OCI-LY1 (cell line): ENCODE data around the gene OR7A10.

Experiments used
- H2AFZ ChIP-seq: fragments of 200-600 bp; sonication (generic), shearing (Covaris generic); 2 replicates; pipeline ENCODE4 v1.6.0; 2014; ENCODE audit warnings: antibody characterized with exemption, mild to moderate bottlenecking, low read length
- H3F3A ChIP-seq: fragments of 200-600 bp; sonication (generic), shearing (Covaris generic); 2 replicates; pipeline ENCODE4 v1.6.0; 2014; ENCODE audit warnings: mild to moderate bottlenecking, antibody characterized with exemption, low read length, moderate library complexity; ENCODE audit not compliant: insufficient read depth
- H3K27ac ChIP-seq: fragments of 200-600 bp; sonication (generic); 2 replicates; pipeline ENCODE4 v1.5.1; 2014; ENCODE audit warnings: low read length, mixed run types, mild to moderate bottlenecking, low read depth; ENCODE audit not compliant: poor library complexity, severe bottlenecking
- H3K27me3 ChIP-seq: fragments of 200-600 bp; sonication (generic); 2 replicates; pipeline ENCODE4 v1.6.0; 2014; ENCODE audit warnings: antibody characterized with exemption, mild to moderate bottlenecking, low read length, moderate library complexity; ENCODE audit not compliant: insufficient read depth
- H3K36me3 ChIP-seq: fragments of 200-600 bp; sonication (generic); 2 replicates; pipeline ENCODE4 v1.6.1; 2014; ENCODE audit warnings: mild to moderate bottlenecking, antibody characterized with exemption, low read length, moderate library complexity, mixed read lengths; ENCODE audit not compliant: insufficient read depth
- H3K4me1 ChIP-seq: fragments of 200-600 bp; sonication (generic); 2 replicates; pipeline ENCODE4 v1.5.1; 2014; ENCODE audit warnings: mild to moderate bottlenecking, low read length, moderate library complexity; ENCODE audit not compliant: insufficient read depth, severe bottlenecking
- H3K4me2 ChIP-seq: fragments of 200-600 bp; sonication (generic), shearing (Covaris generic); 2 replicates; pipeline ENCODE4 v1.6.1; 2014; ENCODE audit warnings: low read length
- H3K4me3 ChIP-seq: fragments of 200-600 bp; sonication (generic); 2 replicates; pipeline ENCODE4 v1.5.1; 2014; ENCODE audit warnings: low read length, low read depth, mild to moderate bottlenecking, mixed read lengths; ENCODE audit not compliant: poor library complexity, severe bottlenecking
- H3K79me2 ChIP-seq: fragments of 200-600 bp; shearing (Covaris generic); 2 replicates; pipeline ENCODE4 v1.6.1; 2016; ENCODE audit warnings: mixed run types, low read length, mixed read lengths; ENCODE audit not compliant: insufficient read depth
- H3K9ac ChIP-seq: fragments of 200-600 bp; sonication (generic), shearing (Covaris generic); 2 replicates; pipeline ENCODE4 v1.6.1; 2014; ENCODE audit warnings: mild to moderate bottlenecking, low read length, mixed read lengths
- H3K9me2 ChIP-seq: fragments of 200-600 bp; sonication (generic), shearing (Covaris generic); 2 replicates; pipeline ENCODE4 v1.6.1; 2014; ENCODE audit warnings: low read depth, mild to moderate bottlenecking, low read length, mixed read lengths
- H3K9me3 ChIP-seq: fragments of 200-600 bp; shearing (Covaris generic); 2 replicates; pipeline ENCODE4 v1.6.1; 2014; ENCODE audit warnings: low read length, mixed read lengths
- H4K20me1 ChIP-seq: fragments of 200-600 bp; sonication (generic), shearing (Covaris generic); 2 replicates; pipeline ENCODE4 v1.6.0; 2016; ENCODE audit warnings: mild to moderate bottlenecking, low read length; ENCODE audit not compliant: insufficient read depth
- CTCF ChIP-seq: fragments of 200-600 bp; sonication (generic), shearing (Covaris generic); IDR thresholded peaks from 2 replicates; pipeline ENCODE4 v1.5.1; 2017; ENCODE audit warnings: mild to moderate bottlenecking, antibody characterized with exemption, low read length, moderate library complexity, mixed read lengths
- EZH2 ChIP-seq: fragments of 200-600 bp; sonication (generic), shearing (Covaris generic); IDR thresholded peaks from 2 replicates; pipeline ENCODE4 v1.8.0; 2017; ENCODE audit warnings: borderline replicate concordance, mixed run types, mild to moderate bottlenecking, antibody characterized with exemption, low read length, moderate library complexity, mixed read lengths

Gene OR7A10

DNA sequence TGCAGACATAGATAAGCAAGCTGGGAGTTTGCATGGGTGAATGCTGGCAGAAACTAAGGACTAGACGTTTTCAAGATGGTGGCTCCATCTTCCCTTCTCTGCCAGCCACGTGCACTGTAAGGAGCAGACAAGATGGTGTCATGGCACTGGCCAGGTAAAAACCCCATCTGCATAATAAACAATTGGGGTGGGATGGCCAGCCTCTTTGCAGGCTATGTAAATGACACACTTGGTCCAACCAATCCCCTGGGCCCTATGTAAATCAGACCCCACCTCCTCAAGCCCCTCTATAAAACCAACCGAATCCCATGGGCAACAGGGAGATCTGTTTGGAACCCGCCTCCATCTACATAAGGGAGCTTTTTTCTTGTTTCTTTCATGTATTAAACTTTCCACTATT lies 11.3 kb downstream of the OR7A10 start:
- Histone ChIP-seq H3F3A (no peaks in the 10 kb centered on the region), H3K4me2 (no peak overlapping the region), H3K9me2 (no peaks in the 10 kb centered on the region), H3K27ac (no peak overlapping the region), H3K4me1 (no peaks in the 10 kb centered on the region), H3K27me3 (no peaks in the 10 kb centered on the region; the same call in 1 of the 2 replicates), H3K36me3 (no peaks in the 10 kb centered on the region), H3K79me2 (no peaks in the 10 kb centered on the region), H3K9ac (no peak overlapping the region), H3K4me3 (no peak overlapping the region), H3K9me3 (no peaks in the 10 kb centered on the region), H2AFZ (no peak overlapping the region), H4K20me1 (no peaks in the 10 kb centered on the region)
- no peak for TF ChIP-seq EZH2
- no peak for TF ChIP-seq CTCF

GRCh38 chr19:14835011-14835410 lies 13.7 kb downstream of the OR7A10 start, which contains the start of the genes OR7A5 and OR7C1:
OR7A5 (minus strand) TSS chr19:14835185; CDS start chr19:14828241, 6,944 bp downstream.
OR7C1 (minus strand) TSS chr19:14835185; CDS start chr19:14800136, 35,049 bp downstream.
- H3K4me2 ChIP-seq = no peak within 1 kb of the TSS

DNA sequence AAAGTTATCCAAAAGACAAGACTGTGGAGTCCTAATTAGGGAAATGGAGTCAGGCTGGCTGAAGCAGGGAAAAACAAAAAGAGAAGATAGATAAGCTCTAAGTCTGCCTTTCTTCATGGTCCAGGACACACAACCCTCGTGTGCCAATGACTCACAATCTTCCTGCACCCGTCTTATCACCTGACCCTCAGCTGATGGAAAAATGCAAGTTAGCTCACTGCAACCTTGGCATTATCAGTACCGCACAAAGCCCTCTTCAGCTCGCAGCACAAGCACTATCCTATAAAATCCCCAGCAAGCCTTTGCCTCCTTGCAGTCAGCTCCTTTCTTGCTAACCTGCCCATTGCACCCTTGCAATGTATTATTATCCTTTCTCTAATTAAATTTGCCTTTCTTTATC lies 18.0 kb downstream of the OR7A10 start:
- Histone ChIP-seq H3K4me2 (no peak overlapping the region), H2AFZ (no peak overlapping the region), H4K20me1 (no peaks in the 10 kb centered on the region), H3K4me1 (no peaks in the 10 kb centered on the region), H3F3A (no peaks in the 10 kb centered on the region), H3K27ac (no peak overlapping the region), H3K27me3 (no peaks in the 10 kb centered on the region), H3K36me3 (no peaks in the 10 kb centered on the region), H3K4me3 (no peak overlapping the region), H3K9me2 (no peaks in the 10 kb centered on the region), H3K79me2 (no peaks in the 10 kb centered on the region), H3K9me3 (no peaks in the 10 kb centered on the region), H3K9ac (no peak overlapping the region)
- no peak for TF ChIP-seq EZH2
- TF ChIP-seq CTCF = no peak

More at GRCh38 chr19:14835011-14835410, 13.7 kb downstream of the OR7A10 start, which contains the start of the genes OR7A5 and OR7C1:
- no peaks in the 10 kb centered on the region for H3K36me3 ChIP-seq
- H3K9ac ChIP-seq = no peak within 1 kb of the TSS
- no peak within 1 kb of the TSS for H3K4me3 ChIP-seq
- no peaks in the 10 kb centered on the region for H3K9me3 ChIP-seq
- H2AFZ ChIP-seq = no peak within 1 kb of the TSS
- no peaks in the 10 kb centered on the region; the same call in 1 of the 2 replicates for H3K27me3 ChIP-seq
- H3K27ac ChIP-seq = no peak within 1 kb of the TSS
- no peaks in the 10 kb centered on the region for H3K79me2 ChIP-seq
- no peaks in the 10 kb centered on the region for H3F3A ChIP-seq
- TF ChIP-seq EZH2 (no peak), CTCF (no peak)
- H3K9me2 ChIP-seq = no peaks in the 10 kb centered on the region
- no peaks in the 10 kb centered on the region for H4K20me1 ChIP-seq
- no peaks in the 10 kb centered on the region for H3K4me1 ChIP-seq
